GM18517 (cell line): ENCODE results near the gene SCT.

Source experiments
- ATAC-seq: cut with Tn5 transposase; IDR thresholded peaks from one replicate; pipeline ENCODE4 v1.9.1; 2021; ENCODE audit warnings: mild to moderate bottlenecking, moderate library complexity; ENCODE audit not compliant: unreplicated experiment

Gene SCT

GRCh38 chr11:643849-644738 is 17.1 kb upstream of the SCT start:
- no peak for ATAC-seq

DNA sequence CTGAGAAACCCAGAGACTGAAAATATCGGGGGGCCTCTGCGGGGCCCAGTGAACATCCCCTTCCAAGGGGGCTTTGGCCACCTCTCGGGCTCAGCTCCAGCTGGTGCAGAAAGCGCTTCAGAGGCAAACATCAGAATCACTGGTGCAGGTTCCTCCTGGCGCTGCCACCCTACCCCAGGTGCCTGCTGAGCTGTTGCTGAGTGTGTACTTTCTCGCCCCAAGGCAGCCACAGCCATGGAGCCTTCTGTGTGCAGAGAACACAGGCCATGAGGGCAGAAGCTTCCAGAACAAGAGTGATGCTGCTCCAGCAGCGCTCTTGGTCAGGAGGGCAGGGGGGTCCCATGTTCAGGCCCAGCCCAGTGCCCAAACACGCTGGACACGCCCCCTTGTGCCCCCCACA is 16.4 kb upstream of the SCT start:
- ATAC-seq, result no peak

DNA sequence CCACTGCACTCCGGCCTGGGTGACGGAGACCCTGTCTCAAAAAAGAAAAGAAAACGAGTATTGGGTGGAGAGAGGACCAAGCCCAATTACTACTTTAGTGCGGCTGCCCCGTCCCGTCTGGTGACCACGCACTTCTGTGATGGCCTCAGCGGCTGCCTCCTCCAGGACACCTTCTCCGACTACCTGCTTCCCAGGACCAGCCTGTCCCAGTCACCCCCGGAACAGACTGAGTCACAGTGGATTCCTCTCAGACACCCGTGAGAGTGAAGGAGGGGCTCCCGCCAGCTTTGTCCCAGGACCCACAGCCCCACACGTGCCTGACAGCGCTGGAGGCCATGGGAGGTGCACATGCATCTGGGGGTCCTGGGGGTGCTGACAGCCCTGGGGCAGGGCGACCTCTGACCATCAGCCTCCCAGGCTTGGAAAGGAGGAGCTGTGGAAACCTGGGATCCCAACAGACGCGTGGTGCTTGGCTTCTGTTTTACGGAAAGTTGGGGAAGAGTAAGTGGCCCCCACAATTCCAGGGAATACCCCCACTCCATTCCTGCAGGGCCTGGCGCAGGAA is 14.9 kb upstream of the SCT start:
- no peak for ATAC-seq

GRCh38 chr11:640021-640706 is 13.2 kb upstream of the SCT start:
- ATAC-seq, result no peak

DNA sequence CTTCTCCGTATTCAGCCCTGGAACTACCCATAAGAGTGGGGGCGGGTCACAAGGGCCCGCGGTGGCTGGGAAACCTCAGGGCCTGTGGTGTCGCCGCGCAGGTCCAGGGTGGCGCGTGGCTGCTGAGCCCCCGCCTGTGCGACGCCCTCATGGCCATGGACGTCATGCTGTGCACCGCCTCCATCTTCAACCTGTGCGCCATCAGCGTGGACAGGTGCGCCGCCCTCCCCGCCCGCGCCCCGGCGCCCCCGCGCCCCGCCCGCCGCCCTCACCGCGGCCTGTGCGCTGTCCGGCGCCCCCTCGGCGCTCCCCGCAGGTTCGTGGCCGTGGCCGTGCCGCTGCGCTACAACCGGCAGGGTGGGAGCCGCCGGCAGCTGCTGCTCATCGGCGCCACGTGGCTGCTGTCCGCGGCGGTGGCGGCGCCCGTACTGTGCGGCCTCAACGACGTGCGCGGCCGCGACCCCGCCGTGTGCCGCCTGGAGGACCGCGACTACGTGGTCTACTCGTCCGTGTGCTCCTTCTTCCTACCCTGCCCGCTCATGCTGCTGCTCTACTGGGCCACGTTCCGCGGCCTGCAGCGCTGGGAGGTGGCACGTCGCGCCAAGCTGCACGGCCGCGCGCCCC is 12.5 kb upstream of the SCT start:
- ATAC-seq, result no peak

DNA sequence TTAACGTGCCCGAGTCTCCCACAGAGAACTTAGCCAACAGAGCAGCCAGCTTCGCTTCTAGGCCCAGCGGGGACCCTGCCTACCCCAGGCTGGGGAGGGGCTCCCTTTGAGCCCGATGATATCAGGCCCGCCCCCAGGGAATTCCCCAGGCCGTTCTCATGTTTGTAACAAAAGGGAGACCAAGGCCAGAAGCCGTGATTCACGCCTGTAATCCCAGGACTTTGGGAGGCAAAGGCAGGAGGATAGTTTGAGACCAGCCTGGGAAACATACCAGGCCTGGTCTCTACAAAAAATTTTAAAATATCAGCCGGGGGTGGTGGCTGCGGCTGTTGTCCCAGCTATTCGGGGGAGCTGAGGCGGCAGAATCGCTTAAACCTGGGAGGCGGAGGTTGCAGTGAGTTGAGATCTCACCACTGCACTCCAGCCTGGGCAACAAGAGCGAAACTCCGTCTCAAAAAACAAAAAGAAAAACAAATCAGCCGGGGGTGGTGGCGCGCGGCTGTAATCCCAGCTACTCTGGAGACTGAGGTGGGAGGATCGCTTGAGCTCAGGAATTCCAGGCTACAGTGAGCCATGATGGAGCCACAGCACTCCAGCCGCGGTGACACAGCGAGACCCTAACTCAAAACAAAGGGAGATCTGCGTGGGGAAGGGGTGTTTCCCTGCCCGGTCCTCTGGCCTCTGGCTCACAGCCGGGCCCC is 11.8 kb upstream of the SCT start:
- no peak for ATAC-seq

- ATAC-seq, result no peak
These were observed 10.9 kb upstream of the SCT start for GRCh38 chr11:637593-638521.

DNA sequence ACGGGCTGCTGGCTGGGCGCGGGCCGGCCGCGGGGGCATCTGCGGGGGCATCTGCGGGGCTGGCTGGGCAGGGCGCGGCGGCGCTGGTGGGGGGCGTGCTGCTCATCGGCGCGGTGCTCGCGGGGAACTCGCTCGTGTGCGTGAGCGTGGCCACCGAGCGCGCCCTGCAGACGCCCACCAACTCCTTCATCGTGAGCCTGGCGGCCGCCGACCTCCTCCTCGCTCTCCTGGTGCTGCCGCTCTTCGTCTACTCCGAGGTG is 10.3 kb upstream of the SCT start:
- no peak for ATAC-seq

- no peak for ATAC-seq
These were observed 9.7 kb upstream of the SCT start, which contains the start of gene DRD4 for GRCh38 chr11:636511-637332. TSS of gene DRD4 (plus strand) at chr11:637269. CDS start at chr11:637305, 36 bp downstream.

- no peak for ATAC-seq
These were observed 9.0 kb upstream of the SCT start for GRCh38 chr11:635945-636510.

GRCh38 chr11:630871-631270 is 3.9 kb upstream of the SCT start:
- no peak for ATAC-seq

GRCh38 chr11:629237-629583 is 2.2 kb upstream of the SCT start:
- ATAC-seq, result no peak

DNA sequence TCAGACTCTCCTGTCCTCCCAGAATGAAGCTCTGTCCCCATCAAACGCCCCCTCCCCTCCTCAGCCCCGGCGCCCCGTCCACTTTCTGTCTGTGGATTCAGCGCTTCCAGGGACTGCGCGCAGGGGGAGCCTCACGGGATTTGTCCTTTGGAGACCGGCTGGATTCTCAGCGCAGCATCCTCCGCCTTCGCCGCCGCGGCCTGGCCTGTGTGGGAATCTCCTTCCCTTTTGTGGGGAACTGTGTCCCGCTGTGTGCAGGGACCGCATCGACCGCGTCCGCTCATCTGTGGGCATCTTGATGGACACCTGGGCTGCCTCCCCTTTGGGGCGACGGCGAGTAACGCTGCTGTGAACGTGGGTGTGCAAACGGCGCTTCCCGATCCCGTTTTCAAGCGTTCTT is 1.1 kb upstream of the SCT start:
- ATAC-seq, result no peak

DNA sequence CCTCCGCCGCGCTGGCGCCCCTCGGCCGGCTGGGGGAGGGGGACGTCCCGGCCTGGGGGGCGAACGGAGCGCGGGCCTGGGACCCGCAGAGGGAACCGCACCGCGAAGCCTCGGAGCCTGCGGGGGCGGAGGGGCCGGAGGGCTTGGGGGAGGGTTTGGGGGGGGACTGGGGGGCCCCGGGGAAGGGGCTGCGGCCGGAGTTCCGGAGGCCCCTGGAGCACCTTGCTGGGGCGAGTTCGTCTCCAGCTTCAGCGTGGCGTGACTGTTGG is 261 bp upstream of the SCT start:
- no peak for ATAC-seq

GRCh38 chr11:625636-626268 is 1.2 kb downstream of the SCT start:
- ATAC-seq, result no peak

- ATAC-seq, result no peak
These were observed 2.0 kb downstream of the SCT start, which contains the start of gene CDHR5 for GRCh38 chr11:624705-625635. TSS of gene CDHR5 (minus strand) at chr11:624955. CDS start at chr11:624902, 53 bp downstream.

DNA sequence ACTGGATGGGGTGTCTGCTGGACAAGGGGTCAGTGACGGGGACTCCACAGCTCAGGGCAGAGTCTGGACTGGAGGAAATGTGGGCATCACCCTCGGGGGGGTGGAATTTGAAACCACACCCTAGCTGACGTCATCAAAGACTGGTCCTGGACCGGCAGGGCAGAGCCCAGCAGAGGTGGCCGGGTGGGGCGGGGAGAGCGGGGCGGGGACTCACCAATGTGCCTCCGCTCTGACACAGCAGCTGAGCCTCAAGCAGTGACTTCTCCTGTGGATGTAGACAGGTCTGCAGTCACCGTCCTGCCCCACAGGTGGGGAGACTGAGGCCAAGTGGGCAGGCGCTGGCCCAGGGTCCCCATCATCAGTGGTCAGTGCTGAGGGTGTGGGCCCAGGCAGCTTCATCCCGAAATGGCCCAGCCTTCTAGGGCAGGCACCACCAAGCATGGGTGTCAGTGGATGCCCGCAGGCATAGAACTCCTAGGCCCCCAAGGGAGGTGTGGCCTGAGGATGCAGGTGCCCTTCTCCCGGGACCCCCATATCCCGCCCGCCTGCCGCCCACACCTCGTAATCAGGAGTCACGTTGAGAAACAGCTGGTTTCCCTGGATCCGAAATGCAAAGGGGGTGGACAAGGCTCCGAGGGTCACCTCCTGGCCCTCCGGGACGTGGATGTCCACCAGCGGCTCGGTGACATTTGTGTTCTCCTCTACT is 2.8 kb downstream of the SCT start:
- no peak for ATAC-seq
